Keratinocyte (primary cell): ENCODE data around the gene SGIP1. TPM values are rescaled to one million over a fixed set of nuclear protein-coding genes. Genes with fewer than 3 reads are reported as not detected.

Experiments
- DNase-seq: peaks from one replicate; pipeline ENCODE4 v3.0.0-alpha.2; 2011; ENCODE audit warnings: low read depth, missing footprints, low spot score
- FAIRE-seq: peaks from 2 replicates; lab custom pipeline; 2011; peaks lifted over from hg19 to GRCh38; lab: Jason Lieb, UNC
- H2AFZ ChIP-seq: 2 replicates; pipeline ENCODE4 v1.6.0; 2012; ENCODE audit warnings: low read length, control low read depth, inconsistent platforms; ENCODE audit not compliant: control insufficient read depth
- H3K27ac ChIP-seq: 2 replicates; pipeline ENCODE4 v1.5.1; 2011; ENCODE audit warnings: low read length; ENCODE audit not compliant: control insufficient read depth, insufficient read depth
- H3K27me3 ChIP-seq: 3 replicates; pipeline ENCODE4 v1.6.0; 2011; ENCODE audit warnings: low read length; ENCODE audit not compliant: control insufficient read depth, insufficient read depth; ENCODE audit errors: extremely low read depth
- H3K36me3 ChIP-seq, 2 experiments: 2 replicates in 1 of 2; 3 replicates in 1 of 2; pipeline ENCODE4 v1.5.1; 2011; ENCODE audit warnings: low read length in 2 of 2, mild to moderate bottlenecking in 1 of 2; ENCODE audit not compliant: control insufficient read depth in 2 of 2, insufficient read depth in 2 of 2; ENCODE audit errors: extremely low read depth in 1 of 2
- H3K4me1 ChIP-seq: 3 replicates; pipeline ENCODE4 v1.5.1; 2011; ENCODE audit warnings: low read length; ENCODE audit not compliant: control insufficient read depth, insufficient read depth; ENCODE audit errors: extremely low read depth
- H3K4me2 ChIP-seq: 3 replicates; pipeline ENCODE4 v1.6.0; 2011; ENCODE audit warnings: low read depth, low read length; ENCODE audit not compliant: control insufficient read depth, insufficient read depth; ENCODE audit errors: extremely low read depth
- H3K4me3 ChIP-seq, 3 experiments: fragments of 200-600 bp in 1 of 3; sonication (generic) in 1 of 3; 2 replicates in 2 of 3; 3 replicates in 1 of 3; pipeline ENCODE4 v1.5.1; 2011 to 2016; ENCODE audit warnings: low read length in 3 of 3, mild to moderate bottlenecking in 3 of 3, control low read depth in 2 of 3, inconsistent platforms in 1 of 3, low read depth in 1 of 3, mixed read lengths in 1 of 3, mixed run types in 1 of 3, moderate library complexity in 1 of 3; ENCODE audit not compliant: control insufficient read depth in 2 of 3, insufficient read depth in 2 of 3; ENCODE audit errors: extremely low read depth in 1 of 3
- H3K79me2 ChIP-seq: 2 replicates; pipeline ENCODE4 v1.6.0; 2012; ENCODE audit warnings: low read length; ENCODE audit not compliant: control insufficient read depth, insufficient read depth
- H3K9ac ChIP-seq: 3 replicates; pipeline ENCODE4 v1.6.0; 2011; ENCODE audit warnings: low read length; ENCODE audit not compliant: control insufficient read depth, insufficient read depth; ENCODE audit errors: extremely low read depth
- H3K9me1 ChIP-seq: 3 replicates; pipeline ENCODE4 v1.6.0; 2011; ENCODE audit warnings: low read length; ENCODE audit not compliant: control insufficient read depth, insufficient read depth; ENCODE audit errors: extremely low read depth
- H3K9me3 ChIP-seq: 2 replicates; pipeline ENCODE4 v1.5.1; 2012; ENCODE audit warnings: low read depth, low read length; ENCODE audit not compliant: control insufficient read depth
- H4K20me1 ChIP-seq: 3 replicates; pipeline ENCODE4 v1.6.0; 2011; ENCODE audit warnings: low read length; ENCODE audit not compliant: control insufficient read depth, insufficient read depth; ENCODE audit errors: extremely low read depth
- CTCF ChIP-seq, 3 experiments: IDR thresholded peaks in 1 of 3; conservative IDR thresholded peaks in 1 of 3; optimal IDR thresholded peaks in 1 of 3; 2 replicates in 2 of 3; 3 replicates in 1 of 3; pipeline versions ENCODE3 to v1.5.1; 2011; ENCODE audit warnings: low read length in 3 of 3, mild to moderate bottlenecking in 3 of 3, moderate library complexity in 2 of 3, control low read depth in 1 of 3, inconsistent platforms in 1 of 3; ENCODE audit not compliant: insufficient read depth in 2 of 3; ENCODE audit errors: extremely low read depth in 1 of 3
- EZH2 ChIP-seq: IDR thresholded peaks from one replicate; pipeline ENCODE4 v1.6.1; 2012; ENCODE audit warnings: inconsistent platforms, mild to moderate bottlenecking, low read length, moderate library complexity
- dilution Hi-C: fragments of 300-500 bp; cut with MboI; formaldehyde crosslinking; loops from one replicate; pipeline ENCODE4 v1.7.0; 2020; ENCODE audit warnings: low sequenced_read_pairs; ENCODE audit not compliant: extremely low pct_ligation_motif_present
- polyA plus RNA-seq, 5 experiments: library from polyadenylated mRNA; depleted of rRNA in 3 of 5; stranded (reverse) in 3 of 5; stranded (forward) in 1 of 5; unstranded in 1 of 5; fragments of >200 nt; gene quantifications; 1 replicate in 1 of 5; 2 replicates in 3 of 5; 3 replicates in 1 of 5; pipeline versions ENCODE4 v1.2.1 to v1.2.3, GENCODE V29; 2011 to 2012; ENCODE audit warnings: missing spikeins in 2 of 5, low read depth in 1 of 5, low replicate concordance in 1 of 5

SGIP1 gene
- polyA plus RNA-seq, 1 donor (not counting 4 experiments of a cell fraction or from before 2014, with no cell fraction given): 0.05 TPM

- H3K27ac ChIP-seq: no peak overlapping the region
- dilution Hi-C loops: no loop called here
- TF ChIP-seq EZH2: no peak
- no peak for TF ChIP-seq CTCF (optimal IDR thresholded peaks at IDR 0.05 in 1 of 3, IDR thresholded peaks at IDR 0.05 in 1 of 3, conservative IDR thresholded peaks at IDR 0.05 in 1 of 3; ENCODE audit: extremely low read depth in 1 of 3, insufficient read depth in 2 of 3, low read length in 3 of 3)
These were observed 144.2 kb downstream of the SGIP1 start for GRCh38 chr1:66678146-66678545.

GRCh38 chr1:66679140-66679539, 145.2 kb downstream of the SGIP1 start:
- Histone ChIP-seq H3K79me2 (no peaks in the 10 kb centered on the region), H3K27ac (no peak overlapping the region), H3K9me1 (no peaks in the 10 kb centered on the region), H3K4me2 (no peak overlapping the region), H3K9ac (no peak overlapping the region), H3K9me3 (no peaks in the 10 kb centered on the region), H2AFZ (no peak overlapping the region), H3K4me1 (no peaks in the 10 kb centered on the region), H3K36me3 (no peaks in the 10 kb centered on the region), H3K4me3 (no peak overlapping the region), H4K20me1 (no peaks in the 10 kb centered on the region), H3K27me3 (no peaks in the 10 kb centered on the region)
- DNase-seq: no peak
- no peak for FAIRE-seq
- dilution Hi-C loops: no loop called here
- TF ChIP-seq CTCF (optimal IDR thresholded peaks at IDR 0.05 in 1 of 3, IDR thresholded peaks at IDR 0.05 in 1 of 3, conservative IDR thresholded peaks at IDR 0.05 in 1 of 3; ENCODE audit: extremely low read depth in 1 of 3, insufficient read depth in 2 of 3, low read length in 3 of 3): no peak
- TF ChIP-seq EZH2: no peak

More at GRCh38 chr1:66678146-66678545, 144.2 kb downstream of the SGIP1 start:
- no peaks in the 10 kb centered on the region for H3K36me3 ChIP-seq
- H3K9me3 ChIP-seq: no peaks in the 10 kb centered on the region
- H3K79me2 ChIP-seq: no peaks in the 10 kb centered on the region
- no peak overlapping the region for H3K9ac ChIP-seq
- no peaks in the 10 kb centered on the region for H3K4me1 ChIP-seq
- FAIRE-seq (no peak), DNase-seq (no peak)
- H4K20me1 ChIP-seq: no peaks in the 10 kb centered on the region
- no peak overlapping the region for H3K4me3 ChIP-seq
- H2AFZ ChIP-seq: no peak overlapping the region
- no peaks in the 10 kb centered on the region for H3K9me1 ChIP-seq
- no peak overlapping the region for H3K4me2 ChIP-seq
- H3K27me3 ChIP-seq: no peaks in the 10 kb centered on the region
